ENCODE measurements around the gene SHISAL1.

- TF ChIP-seq CTCF (IDR thresholded peaks at IDR 0.05; ENCODE audit: extremely low read depth in 1 of 2, insufficient read depth in 1 of 2, low read depth in 1 of 2, low read length in 2 of 2) (no peak), POLR2AphosphoS5 (IDR thresholded peaks at IDR 0.05; ENCODE audit: insufficient read depth, low read depth, low read length) (no peak)
Measured at GRCh38 chr22:44225091-44225689, 87.6 kb downstream of the SHISAL1 start.
